GM19455 (cell line): ENCODE results near the gene COL6A1.
"Not testable (repeated sequence)": the region's sequence is repeated elsewhere in the genome, so short reads cannot be mapped to it uniquely, and the experiment has no call there.

ENCODE experiments used
- ATAC-seq: cut with Tn5 transposase; IDR thresholded peaks from one replicate; pipeline ENCODE4 v1.9.1; 2021; ENCODE audit not compliant: unreplicated experiment

COL6A1 gene

DNA sequence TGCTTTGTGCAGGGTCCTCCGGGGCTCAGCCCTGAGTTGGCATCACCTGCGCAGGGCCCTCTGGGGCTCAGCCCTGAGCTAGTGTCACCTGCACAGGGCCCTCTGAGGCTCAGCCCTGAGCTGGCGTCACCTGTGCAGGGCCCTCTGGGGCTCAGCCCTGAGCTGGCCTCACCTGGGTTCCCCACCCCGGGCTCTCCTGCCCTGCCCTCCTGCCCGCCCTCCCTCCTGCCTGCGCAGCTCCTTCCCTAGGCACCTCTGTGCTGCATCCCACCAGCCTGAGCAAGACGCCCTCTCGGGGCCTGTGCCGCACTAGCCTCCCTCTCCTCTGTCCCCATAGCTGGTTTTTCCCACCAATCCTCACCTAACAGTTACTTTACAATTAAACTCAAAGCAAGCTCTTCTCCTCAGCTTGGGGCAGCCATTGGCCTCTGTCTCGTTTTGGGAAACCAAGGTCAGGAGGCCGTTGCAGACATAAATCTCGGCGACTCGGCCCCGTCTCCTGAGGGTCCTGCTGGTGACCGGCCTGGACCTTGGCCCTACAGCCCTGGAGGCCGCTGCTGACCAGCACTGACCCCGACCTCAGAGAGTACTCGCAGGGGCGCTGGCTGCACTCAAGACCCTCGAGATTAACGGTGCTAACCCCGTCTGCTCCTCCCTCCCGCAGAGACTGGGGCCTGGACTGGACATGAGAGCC is 22.7 kb downstream of the COL6A1 start:
- ATAC-seq, result no peak

DNA sequence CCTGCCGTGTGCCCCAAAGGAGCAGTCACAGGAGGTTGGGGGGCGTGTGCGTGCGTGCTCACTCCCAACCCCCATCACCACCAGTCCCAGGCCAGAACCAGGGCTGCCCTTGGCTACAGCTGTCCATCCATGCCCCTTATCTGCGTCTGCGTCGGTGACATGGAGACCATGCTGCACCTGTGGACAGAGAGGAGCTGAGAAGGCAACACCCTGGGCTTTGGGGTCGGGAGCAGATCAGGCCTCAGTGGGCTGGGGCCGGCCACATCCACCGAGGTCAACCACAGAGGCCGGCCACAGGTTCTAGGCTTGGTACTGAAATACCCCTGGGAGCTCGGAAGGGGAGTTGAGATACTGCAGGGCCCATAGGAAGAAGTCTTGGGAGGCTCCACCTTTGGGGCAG is 23.5 kb downstream of the COL6A1 start:
- ATAC-seq, result no peak

DNA sequence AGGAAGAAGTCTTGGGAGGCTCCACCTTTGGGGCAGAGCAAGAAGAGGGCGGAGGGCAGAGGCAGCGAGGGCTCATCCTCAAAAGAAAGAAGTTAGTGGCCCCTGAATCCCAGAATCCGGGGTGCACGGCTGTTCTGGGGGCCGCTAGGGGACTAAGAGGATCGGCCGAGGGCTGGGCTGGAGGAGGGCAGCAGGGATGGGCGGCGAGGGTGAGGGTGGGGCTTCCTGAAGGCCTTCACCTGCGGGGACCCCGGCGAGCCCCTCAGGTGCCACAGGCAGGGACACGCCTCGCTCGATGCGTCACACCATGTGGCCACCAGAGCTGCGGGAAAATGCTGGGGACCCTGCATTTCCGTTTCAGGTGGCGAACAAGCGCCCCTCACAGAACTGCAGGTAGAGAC is 23.9 kb downstream of the COL6A1 start:
- no peak for ATAC-seq

DNA sequence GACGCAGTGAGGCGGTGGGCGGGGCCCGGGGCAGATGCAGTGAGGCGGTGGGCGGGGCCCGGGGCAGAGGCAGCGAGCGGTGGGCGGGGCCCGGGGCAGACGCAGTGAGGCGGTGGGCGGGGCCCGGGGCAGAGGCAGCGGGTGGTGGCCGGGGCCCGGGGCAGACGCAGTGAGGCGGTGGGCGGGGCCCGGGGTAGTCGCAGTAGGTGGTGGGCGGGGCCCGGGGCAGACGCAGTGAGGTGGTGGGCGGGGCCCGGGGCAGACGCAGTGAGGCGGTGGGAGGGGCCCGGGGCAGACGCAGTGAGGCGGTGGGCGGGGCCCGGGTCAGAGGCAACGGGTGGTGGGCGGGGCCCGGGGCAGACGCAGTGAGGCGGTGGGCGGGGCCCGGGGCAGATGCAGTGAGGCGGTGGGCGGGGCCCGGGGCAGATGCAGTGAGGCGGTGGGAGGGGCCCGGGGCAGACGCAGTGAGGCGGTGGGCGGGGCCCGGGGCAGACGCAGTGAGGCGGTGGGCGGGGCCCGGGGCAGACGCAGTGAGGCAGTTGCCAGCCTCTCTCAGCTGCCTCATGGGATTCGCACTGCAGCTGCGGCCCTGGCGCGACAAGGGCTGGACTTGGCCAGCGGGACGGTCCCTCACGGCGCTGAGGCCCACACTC is 24.4 kb downstream of the COL6A1 start:
- ATAC-seq, result not testable (repeated sequence)

DNA sequence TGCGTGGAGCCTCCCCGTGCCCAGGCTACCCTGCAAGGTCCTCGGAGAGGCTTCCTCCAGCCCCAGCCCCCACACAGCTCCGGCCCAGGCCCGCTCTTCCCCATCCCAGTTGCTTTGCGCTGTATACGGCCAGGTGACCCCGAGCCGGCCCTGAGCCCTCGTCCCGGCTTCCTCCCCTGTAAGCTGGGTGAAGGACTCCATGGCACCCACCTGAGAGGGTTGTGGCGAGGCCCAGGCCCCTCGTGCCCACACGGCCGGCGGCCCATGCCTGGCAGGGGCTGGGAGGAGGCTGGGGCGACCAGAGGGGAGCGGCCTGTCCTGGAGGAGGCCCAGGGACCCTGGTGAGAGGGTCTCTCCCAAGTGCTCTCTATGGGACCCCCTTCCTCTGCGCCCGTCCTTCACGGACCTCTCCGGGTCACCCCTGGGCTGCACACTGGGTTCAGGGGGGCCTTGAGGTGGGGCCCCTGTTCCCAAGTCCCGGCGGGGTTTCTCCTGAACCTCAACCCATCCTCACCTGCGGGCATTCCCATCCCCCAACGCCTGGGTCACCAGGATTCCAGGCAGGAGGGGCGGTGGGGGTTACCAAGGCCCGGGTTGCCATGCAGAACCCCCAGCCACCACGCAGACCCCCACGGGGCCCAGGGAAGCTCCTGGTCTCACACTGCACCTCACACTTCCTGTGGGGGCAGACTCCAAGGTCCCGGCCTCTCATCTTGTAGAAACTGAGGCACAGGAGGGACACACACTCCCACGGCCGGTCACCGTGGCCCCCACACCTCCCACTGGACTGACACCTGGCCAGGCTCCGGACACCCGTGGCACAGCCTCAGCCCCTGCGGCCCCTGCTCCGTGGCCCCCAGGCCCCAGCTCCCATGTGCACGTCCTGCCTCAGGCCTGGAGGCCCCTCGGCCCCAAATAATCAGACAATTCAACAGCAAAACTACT is 25.2 kb downstream of the COL6A1 start:
- ATAC-seq, result no peak

DNA sequence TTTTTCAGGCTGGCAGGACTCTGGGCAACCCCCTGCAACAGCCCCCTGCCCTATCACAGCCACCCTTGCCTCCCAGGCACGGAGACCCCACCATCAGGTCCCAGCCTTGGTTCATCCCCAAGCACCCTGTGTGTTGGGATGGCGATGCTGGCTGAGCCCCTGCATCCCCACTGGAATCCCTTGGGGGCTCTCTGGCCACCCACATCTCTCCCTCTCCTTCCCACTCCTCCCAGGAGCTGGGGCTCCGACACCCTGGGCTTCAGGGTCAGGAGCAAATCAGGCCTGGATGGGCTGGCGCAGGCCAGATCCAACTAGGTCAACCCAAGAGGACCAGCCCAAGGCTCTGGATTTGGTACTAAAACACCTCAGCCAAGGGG is 25.9 kb downstream of the COL6A1 start:
- no peak for ATAC-seq

DNA sequence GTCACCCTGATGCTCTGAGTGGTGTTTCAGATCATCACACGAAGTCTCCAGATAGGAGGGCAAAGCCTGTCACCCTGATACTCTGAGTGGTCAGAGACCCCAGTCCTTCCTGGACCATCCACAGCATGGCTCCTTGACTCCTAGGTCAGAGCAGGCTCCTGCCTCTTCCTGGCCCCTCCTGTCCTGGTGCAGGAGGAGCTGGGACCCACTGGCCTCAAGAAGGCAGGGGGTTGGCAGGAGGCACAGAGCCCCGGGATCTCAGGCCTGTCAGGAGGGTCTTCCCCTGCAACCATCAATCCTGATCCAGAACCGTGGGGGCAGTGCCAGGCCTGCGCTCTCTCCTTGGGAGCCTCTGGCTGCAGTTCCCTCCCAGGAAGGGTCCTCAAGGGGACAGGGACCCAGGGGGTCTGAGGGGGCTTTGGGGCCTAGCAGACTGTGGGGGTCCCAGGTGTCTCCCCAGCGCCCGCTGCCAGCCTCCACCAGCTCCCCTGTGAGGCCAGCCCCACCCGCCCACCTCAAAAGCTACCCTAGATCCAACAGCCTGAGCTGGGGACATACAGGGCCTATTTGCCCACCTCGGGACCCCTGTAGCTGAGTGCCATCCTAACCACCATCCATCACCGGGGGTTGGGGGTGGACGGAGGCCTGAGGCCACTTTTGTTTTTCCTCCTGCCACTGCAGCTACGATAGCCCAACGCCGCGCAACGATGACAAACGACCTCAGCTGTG is 27.5 kb downstream of the COL6A1 start:
- no peak for ATAC-seq

DNA sequence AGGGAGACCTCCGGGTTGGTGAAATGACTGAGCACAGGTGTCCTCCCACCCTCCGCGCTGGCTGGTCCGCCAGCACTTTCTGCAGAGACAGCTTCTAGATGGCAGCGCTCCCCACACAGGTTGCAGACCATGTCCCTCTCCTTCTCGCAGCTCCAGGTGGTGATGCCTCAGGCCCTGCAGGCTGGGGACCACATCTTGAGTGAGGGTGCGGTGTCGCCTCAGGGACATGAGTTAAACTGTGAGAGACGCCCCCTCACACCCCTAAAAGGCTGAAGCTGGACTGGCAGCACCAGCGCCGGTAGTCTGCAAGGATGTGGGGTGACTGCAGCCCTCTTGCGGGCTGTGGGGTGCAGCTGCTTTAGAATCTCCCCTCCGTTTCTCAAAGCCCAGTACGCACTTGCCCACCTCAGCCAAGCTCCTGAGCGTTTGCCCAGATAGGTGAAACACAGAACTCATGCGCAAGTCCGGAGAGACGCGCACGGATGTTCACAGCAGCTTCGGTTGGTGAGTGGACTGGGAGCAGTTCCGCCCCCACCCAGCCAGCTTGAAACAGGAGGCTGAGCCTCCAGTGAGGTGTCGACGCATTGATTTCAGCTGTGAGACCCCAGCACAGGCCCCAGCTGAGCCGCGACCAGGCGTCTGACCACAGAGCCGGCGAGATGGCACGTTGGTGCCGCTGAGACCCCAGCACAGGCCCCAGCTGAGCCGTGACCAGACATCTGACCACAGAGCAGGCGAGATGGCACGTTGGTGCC is 28.6 kb downstream of the COL6A1 start:
- no peak for ATAC-seq

DNA sequence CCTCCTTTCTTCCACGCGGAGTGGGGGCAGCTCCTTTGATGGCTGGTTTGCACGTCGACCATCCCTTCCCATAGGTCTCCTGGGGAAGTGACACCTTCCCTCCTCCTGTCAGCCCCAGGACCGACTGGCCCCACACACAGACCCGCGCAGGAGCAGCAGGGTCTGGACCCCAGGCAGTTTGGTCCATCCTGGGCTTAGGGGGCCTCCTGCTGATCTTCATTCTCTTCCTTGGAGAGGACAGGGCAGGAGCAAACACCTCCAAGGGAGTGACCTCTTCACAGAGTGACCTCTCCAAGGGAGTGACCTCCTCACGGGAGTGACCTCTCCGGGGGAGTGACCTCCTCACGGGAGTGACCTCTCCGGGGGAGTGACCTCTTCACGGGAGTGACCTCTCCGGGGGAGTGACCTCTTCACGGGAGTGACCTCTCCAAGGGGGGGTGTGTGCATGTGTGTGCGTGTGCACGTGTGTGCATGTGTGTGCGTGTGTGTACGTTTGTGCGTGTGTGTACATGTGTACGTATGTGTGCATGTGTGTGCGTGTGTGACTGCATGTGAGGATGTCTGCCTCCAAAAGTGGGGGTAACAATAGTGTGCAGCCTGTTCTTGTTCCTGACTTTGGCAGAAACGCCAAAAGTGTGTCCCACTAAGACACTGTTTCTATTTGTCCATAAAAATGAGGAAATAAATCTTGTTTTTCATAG is 29.8 kb downstream of the COL6A1 start:
- ATAC-seq, result no peak

DNA sequence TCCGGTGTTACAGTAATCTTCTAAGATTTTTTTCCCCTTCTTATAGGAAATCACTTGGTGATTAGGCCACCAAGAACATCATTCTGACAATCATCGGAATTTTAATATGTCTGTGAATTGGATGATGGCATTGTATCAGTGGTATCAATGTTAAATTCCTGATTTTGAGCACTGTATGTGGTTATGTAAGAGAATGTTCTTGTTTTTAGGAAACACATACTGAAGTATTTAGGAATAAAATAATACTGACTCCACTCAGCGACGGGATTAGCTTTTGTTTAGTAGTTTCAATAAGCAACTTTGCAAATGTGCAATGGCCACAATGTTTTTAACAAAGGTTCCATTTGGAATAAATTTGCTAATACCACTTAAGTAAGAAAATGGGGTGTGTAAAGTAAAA is 30.6 kb downstream of the COL6A1 start:
- ATAC-seq, result no peak

DNA sequence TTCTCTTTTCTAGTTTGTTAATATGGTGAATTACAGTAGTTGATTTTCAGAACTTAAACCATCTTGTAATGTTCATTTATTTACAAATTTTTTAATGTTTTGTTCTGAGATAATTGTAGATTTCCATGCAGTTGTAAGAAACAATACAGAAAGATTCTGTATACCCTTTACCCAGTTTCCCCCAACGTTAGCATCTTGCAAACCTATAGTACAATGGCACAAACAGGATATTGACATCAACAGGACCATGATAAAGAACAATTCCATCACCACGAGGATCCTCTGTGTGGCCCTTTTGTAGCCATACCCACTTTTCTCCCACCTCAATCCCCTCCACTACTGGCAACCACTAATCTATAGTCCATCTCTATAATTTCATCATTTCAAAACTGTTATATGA is 33.3 kb downstream of the COL6A1 start:
- no peak for ATAC-seq

DNA sequence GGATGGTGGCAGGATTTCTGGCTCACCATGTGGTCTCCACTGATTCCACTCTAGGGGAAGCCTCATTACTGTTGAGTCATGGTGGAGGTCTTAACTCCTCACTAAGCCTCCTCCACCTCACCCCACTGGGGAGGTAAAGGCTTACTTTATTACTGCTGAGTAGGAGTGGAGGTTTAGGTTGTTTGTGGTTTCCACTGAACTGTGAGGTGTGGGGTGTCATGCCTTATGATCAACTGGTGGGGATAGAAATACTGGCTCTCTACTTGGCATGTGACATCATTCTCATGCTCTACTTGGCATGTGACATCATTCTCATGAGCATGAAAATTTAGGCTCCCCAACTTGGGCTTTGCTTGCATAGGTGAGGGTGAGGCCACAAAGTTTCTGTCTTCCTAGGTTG is 35.6 kb downstream of the COL6A1 start:
- ATAC-seq, result no peak

DNA sequence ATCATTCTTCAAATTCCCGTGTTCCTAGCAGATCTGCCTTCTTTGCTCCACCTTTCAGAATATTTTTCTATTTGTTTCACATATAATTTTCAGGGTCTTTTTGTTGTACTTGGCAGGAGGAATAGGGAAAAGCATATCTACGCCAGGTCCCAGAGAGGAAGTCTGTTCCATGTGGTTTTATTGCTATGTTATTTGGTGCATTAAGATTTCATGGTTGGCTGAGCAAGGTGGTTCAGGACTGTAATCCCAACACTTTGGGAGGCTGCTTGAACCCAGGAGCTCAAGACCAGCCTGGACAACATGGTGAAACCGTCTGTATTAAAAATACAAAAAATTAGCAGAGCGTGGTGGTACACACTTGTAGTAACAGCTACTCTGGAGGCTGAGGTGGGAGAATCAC is 36.1 kb downstream of the COL6A1 start:
- ATAC-seq, result no peak

DNA sequence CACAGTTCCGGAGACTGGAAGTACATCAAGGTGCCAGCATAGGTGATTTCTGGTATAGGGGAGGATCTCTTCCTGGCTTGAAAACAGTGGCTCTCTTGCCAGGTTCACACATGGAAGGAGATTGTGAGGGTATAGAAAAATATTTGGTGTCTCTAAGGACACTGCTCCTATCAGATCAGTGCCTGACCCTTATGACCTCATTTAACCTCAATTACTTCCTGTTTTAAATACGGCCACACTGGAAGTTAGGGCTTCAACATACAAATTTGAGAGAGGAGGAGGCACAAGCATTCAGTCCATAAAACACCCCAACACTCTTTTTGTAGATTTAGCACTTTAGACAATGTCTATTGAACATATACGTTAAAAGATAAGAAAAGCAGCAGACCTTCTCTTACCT is 37.0 kb downstream of the COL6A1 start:
- no peak for ATAC-seq

DNA sequence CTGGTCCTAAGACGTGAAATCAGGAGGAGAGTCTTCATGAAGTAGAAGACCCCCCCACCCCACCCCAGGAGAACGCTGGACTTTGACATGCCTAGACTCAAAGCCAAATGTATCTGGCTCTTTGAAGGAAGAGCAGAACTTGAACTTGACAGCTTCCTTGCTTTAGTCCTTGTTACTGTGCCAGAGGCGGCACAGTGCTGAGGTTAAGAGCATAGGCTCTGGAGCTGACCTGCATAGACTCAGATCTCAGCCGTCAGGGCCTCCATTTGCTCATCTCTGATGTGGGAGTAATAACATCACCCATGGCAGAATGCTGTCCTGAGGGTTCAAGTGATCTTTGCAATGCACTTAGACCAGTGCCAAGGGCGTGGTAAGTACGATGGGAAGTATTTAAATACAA is 39.0 kb downstream of the COL6A1 start:
- ATAC-seq, result no peak

DNA sequence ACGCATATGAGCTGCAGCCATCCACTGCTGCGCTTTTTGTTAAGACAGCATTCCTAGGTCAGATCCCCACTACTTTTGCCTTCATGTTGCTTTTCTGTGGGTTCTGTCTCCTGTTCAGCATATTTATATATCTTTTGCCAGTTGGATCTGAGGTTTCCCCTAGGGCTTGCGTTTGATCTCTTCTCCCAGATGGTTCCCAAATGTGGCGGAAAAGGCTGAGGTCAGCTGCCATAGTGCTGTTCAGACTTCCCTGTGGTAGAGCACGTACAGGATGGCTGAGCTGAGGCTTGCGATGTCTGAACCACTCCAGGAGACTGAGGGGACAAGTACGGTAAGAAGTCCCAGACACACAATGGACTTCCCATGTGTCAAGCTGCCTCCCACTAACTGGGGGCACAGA is 39.8 kb downstream of the COL6A1 start:
- ATAC-seq, result no peak

DNA sequence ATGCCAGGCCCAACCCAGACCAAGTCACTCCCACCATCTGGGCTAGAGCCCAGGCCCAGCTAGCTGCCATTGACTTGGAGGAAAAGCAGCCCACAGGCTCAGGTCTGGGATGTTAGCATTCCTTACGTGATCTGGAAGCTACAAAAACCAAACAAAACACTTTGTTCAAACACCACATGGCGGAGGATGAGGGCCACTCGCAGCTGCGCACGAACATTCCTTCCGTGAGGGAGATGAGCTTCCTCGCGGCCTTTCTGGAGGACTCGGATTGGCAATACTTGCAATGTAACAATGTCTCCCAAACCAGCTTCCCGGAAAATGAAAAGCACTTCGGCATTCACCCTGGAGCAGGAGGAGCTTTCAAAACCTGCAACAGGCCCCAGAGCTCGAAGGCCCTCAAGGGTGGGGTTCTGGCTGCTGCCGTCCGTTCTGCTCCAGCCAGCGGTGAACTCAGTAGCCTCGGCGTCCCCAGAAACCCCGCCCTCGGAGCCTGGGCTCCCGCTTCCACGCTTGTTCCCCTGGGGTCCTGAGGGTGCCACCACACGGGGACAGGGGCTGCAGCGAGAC is 40.5 kb downstream of the COL6A1 start:
- no peak for ATAC-seq

DNA sequence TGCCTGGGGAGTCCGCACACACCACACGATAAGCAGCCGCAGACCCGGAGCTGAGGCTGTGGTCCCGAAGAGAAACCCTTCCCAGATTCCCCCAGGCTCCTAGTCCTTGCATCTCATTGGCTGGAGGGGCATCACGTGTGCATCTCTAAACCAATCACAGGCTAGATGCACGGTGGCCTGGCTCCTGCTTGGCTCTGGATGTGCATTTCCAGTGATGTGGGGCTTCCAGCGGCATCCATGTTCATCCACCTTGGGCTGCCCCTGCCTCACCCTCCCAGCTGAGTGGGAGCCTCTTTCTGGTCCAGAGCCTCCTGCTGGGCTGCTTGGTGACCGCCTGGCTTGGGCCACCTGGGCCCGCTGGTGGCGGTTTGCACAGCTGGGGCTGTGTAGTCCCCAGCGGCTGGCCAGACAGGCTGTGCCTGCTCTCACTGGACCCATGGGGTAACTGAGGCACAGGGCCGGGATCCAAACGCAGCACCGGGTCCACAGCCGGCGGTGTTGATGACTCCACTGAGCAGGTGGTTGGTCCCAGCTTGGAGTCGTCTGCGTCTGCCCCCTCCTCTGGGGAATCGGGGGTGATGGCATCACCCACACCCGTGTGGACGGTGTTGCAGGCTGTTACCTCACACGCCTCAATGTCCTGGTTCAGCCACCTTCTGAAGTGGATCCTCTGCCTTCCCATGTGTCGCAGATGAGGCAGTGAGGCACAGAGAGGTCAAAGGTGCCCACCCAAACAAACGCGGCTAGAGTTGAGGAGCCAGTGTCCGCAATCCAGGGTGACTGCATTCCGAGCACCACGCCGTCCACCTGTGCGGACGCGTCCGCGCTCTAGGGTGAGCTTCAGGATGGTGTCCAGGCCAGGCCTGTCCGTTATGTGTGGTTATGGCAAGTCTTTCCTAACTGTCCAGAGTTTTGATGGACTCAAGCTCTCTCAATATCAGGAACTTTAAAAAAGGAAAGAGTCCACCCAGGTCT is 41.3 kb downstream of the COL6A1 start:
- no peak for ATAC-seq
